Mesendoderm (in vitro differentiated cells): ENCODE measurements around the gene DIP2B.
A peak's percentile ranks its signal among the peaks of the same experiment; 100 is the strongest.

Source experiments
- DNase-seq: peaks from one replicate; pipeline ENCODE4 v3.0.0; 2013
- H2AK5ac ChIP-seq: 2 replicates; pipeline ENCODE4 v1.6.1; 2013; ENCODE audit warnings: low read length, inconsistent platforms
- H2BK120ac ChIP-seq: 2 replicates; pipeline ENCODE4 v1.6.1; 2013; ENCODE audit warnings: low read depth, mild to moderate bottlenecking, low read length, moderate library complexity, mixed read lengths
- H2BK15ac ChIP-seq: replicated peaks from 2 replicates; pipeline ENCODE4 v1.6.1; 2013; ENCODE audit warnings: low read depth, mild to moderate bottlenecking, moderate library complexity
- H2BK5ac ChIP-seq: 2 replicates; pipeline ENCODE4 v1.6.1; 2013; ENCODE audit warnings: low read length, inconsistent platforms
- H3K18ac ChIP-seq: 2 replicates; pipeline ENCODE4 v1.6.1; 2013; ENCODE audit warnings: mild to moderate bottlenecking, low read length, mixed read lengths
- H3K23ac ChIP-seq: one replicate; pipeline ENCODE4 v1.6.1; 2013; ENCODE audit warnings: low read length
- H3K27ac ChIP-seq: 2 replicates; pipeline ENCODE4 v1.5.1; 2013; ENCODE audit warnings: low read depth, mild to moderate bottlenecking, inconsistent platforms, low read length, moderate library complexity
- H3K27me3 ChIP-seq: 2 replicates; pipeline ENCODE4 v1.6.1; 2013; ENCODE audit warnings: low read length, control low read depth, mild to moderate bottlenecking, inconsistent platforms; ENCODE audit not compliant: insufficient read depth, poor library complexity
- H3K36me3 ChIP-seq: 2 replicates; pipeline ENCODE4 v1.6.1; 2013; ENCODE audit warnings: low read length, inconsistent platforms; ENCODE audit not compliant: control insufficient read depth, insufficient read depth
- H3K4ac ChIP-seq: one replicate; pipeline ENCODE4 v1.6.1; 2013; ENCODE audit warnings: low read depth, mild to moderate bottlenecking, low read length, moderate library complexity
- H3K4me1 ChIP-seq: 2 replicates; pipeline ENCODE4 v1.6.1; 2013; ENCODE audit warnings: low read depth, low read length, inconsistent platforms; ENCODE audit not compliant: control insufficient read depth
- H3K4me2 ChIP-seq: 2 replicates; pipeline ENCODE4 v1.6.1; 2013; ENCODE audit warnings: low read length
- H3K4me3 ChIP-seq: 2 replicates; pipeline ENCODE4 v1.5.1; 2013; ENCODE audit warnings: mild to moderate bottlenecking, low read length
- H3K56ac ChIP-seq: one replicate; pipeline ENCODE4 v1.6.1; 2013; ENCODE audit warnings: low read length
- H3K79me1 ChIP-seq: 2 replicates; pipeline ENCODE4 v1.6.1; 2013; ENCODE audit warnings: low read length, inconsistent platforms
- H3K79me2 ChIP-seq: 2 replicates; pipeline ENCODE4 v1.6.1; 2013; ENCODE audit warnings: mild to moderate bottlenecking, low read length; ENCODE audit not compliant: control insufficient read depth, insufficient read depth
- H3K9ac ChIP-seq: 2 replicates; pipeline ENCODE4 v1.6.1; 2013; ENCODE audit warnings: low read length, inconsistent platforms
- H4K5ac ChIP-seq: one replicate; pipeline ENCODE4 v1.6.1; 2013; ENCODE audit warnings: low read length
- H4K8ac ChIP-seq: one replicate; pipeline ENCODE4 v1.6.1; 2013; ENCODE audit warnings: low read depth, mild to moderate bottlenecking, control low read depth, low read length, moderate library complexity
- WGBS: extraction: QIAGEN DNeasy Blood & Tissue Kit; methylation state at CpG from one replicate; pipeline ENCODE4 v1.1.7; 2013; ENCODE audit warnings: low lambda C conversion rate, missing lambda C conversion rate; ENCODE audit not compliant: insufficient coverage; ENCODE audit errors: extremely low coverage; 5-methylcytosine and 5-hydroxymethylcytosine counted together

DIP2B gene

GRCh38 chr12:50685641-50686040, 180.9 kb downstream of the DIP2B start:
- Histone ChIP-seq H3K27ac (no peak overlapping the region), H2BK120ac (no peak overlapping the region), H3K79me1 (no peaks in the 10 kb centered on the region), H3K27me3 (no peaks in the 10 kb centered on the region), H3K4me2 (no peak overlapping the region), H4K5ac (no peak overlapping the region), H3K9ac (no peak overlapping the region), H3K4me1 (no peaks in the 10 kb centered on the region), H3K36me3 (no peaks in the 10 kb centered on the region), H2BK5ac (no peak overlapping the region), H3K18ac (no peak overlapping the region), H3K56ac (no peak overlapping the region), H2BK15ac (no peak overlapping the region), H3K79me2 (no peaks in the 10 kb centered on the region), H2AK5ac (no peak overlapping the region), H3K4ac (no peak overlapping the region), H3K4me3 (no peak overlapping the region), H3K23ac (no peak overlapping the region), H4K8ac (no peak overlapping the region)
- WGBS, result no CpG with 5 or more reads among the region's 1 CpG
- DNase-seq, result peak; percentile 67

GRCh38 chr12:50686406-50686805, 181.6 kb downstream of the DIP2B start:
- Histone ChIP-seq H3K9ac (no peak overlapping the region), H3K4me1 (no peaks in the 10 kb centered on the region), H2AK5ac (no peak overlapping the region), H3K4me2 (no peak overlapping the region), H3K56ac (no peak overlapping the region), H3K18ac (no peak overlapping the region), H3K36me3 (no peaks in the 10 kb centered on the region), H3K4ac (no peak overlapping the region), H2BK120ac (no peak overlapping the region), H4K5ac (no peak overlapping the region), H3K23ac (no peak overlapping the region), H2BK5ac (no peak overlapping the region), H2BK15ac (no peak overlapping the region), H3K27ac (no peak overlapping the region), H4K8ac (no peak overlapping the region), H3K79me1 (no peaks in the 10 kb centered on the region), H3K4me3 (no peak overlapping the region), H3K79me2 (no peaks in the 10 kb centered on the region), H3K27me3 (no peaks in the 10 kb centered on the region)
- no peak for DNase-seq
- no CpG with 5 or more reads among the region's 4 CpGs for WGBS

- Histone ChIP-seq H3K23ac (no peak overlapping the region), H3K4me2 (no peak overlapping the region), H3K27ac (no peak overlapping the region), H2BK15ac (no peak overlapping the region), H3K4ac (no peak overlapping the region), H3K18ac (no peak overlapping the region), H3K9ac (no peak overlapping the region), H2BK5ac (no peak overlapping the region), H3K79me1 (no peaks in the 10 kb centered on the region), H3K27me3 (no peaks in the 10 kb centered on the region), H2AK5ac (no peak overlapping the region), H4K8ac (no peak overlapping the region), H3K79me2 (no peaks in the 10 kb centered on the region), H2BK120ac (no peak overlapping the region), H3K4me3 (no peak overlapping the region), H3K4me1 (no peaks in the 10 kb centered on the region), H3K36me3 (no peaks in the 10 kb centered on the region), H4K5ac (no peak overlapping the region), H3K56ac (no peak overlapping the region)
- peak; percentile 12 for DNase-seq
- no CpG with 5 or more reads among the region's 2 CpGs for WGBS
These were observed 182.2 kb downstream of the DIP2B start for GRCh38 chr12:50686976-50687375.

GRCh38 chr12:50689437-50689836, 184.7 kb downstream of the DIP2B start:
- peak; percentile 36 for DNase-seq
- Histone ChIP-seq H3K23ac (no peak overlapping the region), H2BK120ac (no peak overlapping the region), H3K79me1 (no peaks in the 10 kb centered on the region), H3K9ac (no peak overlapping the region), H3K27me3 (no peaks in the 10 kb centered on the region), H3K4me3 (no peak overlapping the region), H3K27ac (no peak overlapping the region), H4K8ac (no peak overlapping the region), H2AK5ac (no peak overlapping the region), H4K5ac (no peak overlapping the region), H3K4me1 (no peaks in the 10 kb centered on the region), H2BK5ac (no peak overlapping the region), H3K18ac (no peak overlapping the region), H3K79me2 (no peaks in the 10 kb centered on the region), H2BK15ac (no peak overlapping the region), H3K56ac (no peak overlapping the region), H3K36me3 (peaks cover 2% of the 10 kb centered on the region), H3K4me2 (no peak overlapping the region), H3K4ac (no peak overlapping the region)
- WGBS, result no CpG with 5 or more reads among the region's 1 CpG

- DNase-seq, result no peak
- H3K4me1 ChIP-seq, result no peaks in the 10 kb centered on the region
- no peak overlapping the region for H2BK5ac ChIP-seq
- no peak overlapping the region for H2BK120ac ChIP-seq
- no peak overlapping the region for H3K9ac ChIP-seq
- no peak overlapping the region for H3K27ac ChIP-seq
- H3K27me3 ChIP-seq, result no peaks in the 10 kb centered on the region
- H3K79me1 ChIP-seq, result no peaks in the 10 kb centered on the region
- no peaks in the 10 kb centered on the region for H3K79me2 ChIP-seq
- H2BK15ac ChIP-seq, result no peak overlapping the region
- H4K5ac ChIP-seq, result no peak overlapping the region
- no peak overlapping the region for H3K4me3 ChIP-seq
- WGBS, result no CpG with 5 or more reads among the region's 3 CpGs
- H3K18ac ChIP-seq, result no peak overlapping the region
- no peak overlapping the region for H4K8ac ChIP-seq
- H3K4me2 ChIP-seq, result no peak overlapping the region
- H2AK5ac ChIP-seq, result no peak overlapping the region
- no peak overlapping the region for H3K4ac ChIP-seq
- no peak overlapping the region for H3K56ac ChIP-seq
- no peak overlapping the region for H3K23ac ChIP-seq
- peaks cover 2% of the 10 kb centered on the region for H3K36me3 ChIP-seq
These were observed 186.1 kb downstream of the DIP2B start for GRCh38 chr12:50690925-50691324.

- no peak overlapping the region for H2BK120ac ChIP-seq
- no peak overlapping the region for H3K23ac ChIP-seq
- no peak overlapping the region for H2BK5ac ChIP-seq
- no peak overlapping the region for H3K4me3 ChIP-seq
- no peak overlapping the region for H3K4ac ChIP-seq
- H3K27ac ChIP-seq, result no peak overlapping the region
- H3K4me1 ChIP-seq, result no peaks in the 10 kb centered on the region
- no peak overlapping the region for H2AK5ac ChIP-seq
- no CpG with 5 or more reads among the region's 4 CpGs for WGBS
- H3K9ac ChIP-seq, result no peak overlapping the region
- no peaks in the 10 kb centered on the region for H3K79me2 ChIP-seq
- no peak overlapping the region for H3K4me2 ChIP-seq
- H3K27me3 ChIP-seq, result no peaks in the 10 kb centered on the region
- H4K8ac ChIP-seq, result no peak overlapping the region
- H4K5ac ChIP-seq, result no peak overlapping the region
- H3K56ac ChIP-seq, result no peak overlapping the region
- no peaks in the 10 kb centered on the region for H3K79me1 ChIP-seq
- no peak for DNase-seq
- H3K36me3 ChIP-seq, result peaks cover 12% of the 10 kb centered on the region
- no peak overlapping the region for H2BK15ac ChIP-seq
- no peak overlapping the region for H3K18ac ChIP-seq
These were observed 191.2 kb downstream of the DIP2B start for GRCh38 chr12:50695961-50696360.
